ENCODE data around the gene RETREG1.
"Not testable (repeated sequence)": the region's sequence is repeated elsewhere in the genome, so short reads cannot be mapped to it uniquely, and the experiment has no call there.

Gene RETREG1

GRCh38 chr5:16548812-16549211, 68.0 kb downstream of the RETREG1 start:
- no peak overlapping the region for H3K4me3 ChIP-seq (ENCODE audit: low read depth, low read length)
- TF ChIP-seq, protein P1, sequence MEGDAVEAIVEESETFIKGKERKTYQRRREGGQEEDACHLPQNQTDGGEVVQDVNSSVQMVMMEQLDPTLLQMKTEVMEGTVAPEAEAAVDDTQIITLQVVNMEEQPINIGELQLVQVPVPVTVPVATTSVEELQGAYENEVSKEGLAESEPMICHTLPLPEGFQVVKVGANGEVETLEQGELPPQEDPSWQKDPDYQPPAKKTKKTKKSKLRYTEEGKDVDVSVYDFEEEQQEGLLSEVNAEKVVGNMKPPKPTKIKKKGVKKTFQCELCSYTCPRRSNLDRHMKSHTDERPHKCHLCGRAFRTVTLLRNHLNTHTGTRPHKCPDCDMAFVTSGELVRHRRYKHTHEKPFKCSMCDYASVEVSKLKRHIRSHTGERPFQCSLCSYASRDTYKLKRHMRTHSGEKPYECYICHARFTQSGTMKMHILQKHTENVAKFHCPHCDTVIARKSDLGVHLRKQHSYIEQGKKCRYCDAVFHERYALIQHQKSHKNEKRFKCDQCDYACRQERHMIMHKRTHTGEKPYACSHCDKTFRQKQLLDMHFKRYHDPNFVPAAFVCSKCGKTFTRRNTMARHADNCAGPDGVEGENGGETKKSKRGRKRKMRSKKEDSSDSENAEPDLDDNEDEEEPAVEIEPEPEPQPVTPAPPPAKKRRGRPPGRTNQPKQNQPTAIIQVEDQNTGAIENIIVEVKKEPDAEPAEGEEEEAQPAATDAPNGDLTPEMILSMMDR (IDR thresholded peaks at IDR 0.05; ENCODE audit: borderline replicate concordance, insufficient read depth, low read depth, low read length) = no peak

GRCh38 chr5:16548115-16548514, 68.7 kb downstream of the RETREG1 start:
- H3K4me3 ChIP-seq (ENCODE audit: low read depth, low read length) = no peak overlapping the region
- TF ChIP-seq, protein P1 (IDR thresholded peaks at IDR 0.05; ENCODE audit: borderline replicate concordance, insufficient read depth, low read depth, low read length) = no peak

- TF ChIP-seq, protein P1 (IDR thresholded peaks at IDR 0.05; ENCODE audit: borderline replicate concordance, insufficient read depth, low read depth, low read length) = no peak
These were observed 69.5 kb downstream of the RETREG1 start for GRCh38 chr5:16547200-16547842.

DNA sequence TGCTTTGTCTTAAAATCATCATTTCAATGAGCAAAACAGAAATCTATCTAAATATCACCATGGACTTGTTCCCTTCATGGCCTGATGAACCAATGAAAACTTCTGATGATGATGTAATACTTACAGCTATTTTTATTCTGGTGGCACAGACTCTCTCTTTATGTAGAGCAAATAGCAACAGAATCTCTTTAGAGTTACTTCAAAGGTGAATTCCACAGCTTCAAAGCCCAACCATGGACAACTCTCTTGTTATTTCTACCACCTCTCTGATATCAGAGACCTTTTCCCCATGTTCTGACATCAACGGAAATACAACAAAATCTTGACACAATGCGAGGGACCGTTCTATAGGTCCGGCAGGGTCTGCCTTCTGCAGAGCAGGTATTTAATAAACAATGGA, 70.1 kb downstream of the RETREG1 start:
- TF ChIP-seq, protein P1 (IDR thresholded peaks at IDR 0.05; ENCODE audit: borderline replicate concordance, insufficient read depth, low read depth, low read length) = no peak
- H3K4me3 ChIP-seq (ENCODE audit: low read depth, low read length) = no peak overlapping the region

More at GRCh38 chr5:16547200-16547842, 69.5 kb downstream of the RETREG1 start:
- H3K4me3 ChIP-seq (ENCODE audit: low read depth, low read length) = no peak overlapping the region

GRCh38 chr5:16544607-16545374, 72.0 kb downstream of the RETREG1 start:
- H3K4me3 ChIP-seq (ENCODE audit: low read depth, low read length) = no peak overlapping the region
- TF ChIP-seq, protein P1 (IDR thresholded peaks at IDR 0.05; ENCODE audit: borderline replicate concordance, insufficient read depth, low read depth, low read length) = no peak

DNA sequence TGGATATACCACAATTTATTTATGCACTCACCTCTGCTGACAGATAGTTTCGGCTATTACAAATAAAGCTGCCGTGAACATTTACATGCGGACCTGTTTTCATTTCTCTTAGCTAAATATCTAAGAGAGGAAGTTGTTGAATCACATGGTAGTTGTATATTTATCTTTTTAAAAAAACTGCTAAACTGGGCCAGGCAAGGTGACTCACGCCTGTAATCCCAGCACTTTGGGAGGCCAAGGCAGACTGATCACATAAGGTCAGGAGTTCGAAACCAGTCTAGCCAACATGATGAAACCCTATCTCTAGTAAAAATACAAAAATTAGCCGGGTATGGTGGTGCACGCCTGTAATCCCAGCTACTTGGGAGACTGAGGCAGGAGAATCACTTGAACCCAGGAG, 73.6 kb downstream of the RETREG1 start:
- not testable (repeated sequence) for H3K4me3 ChIP-seq (ENCODE audit: low read depth, low read length)

- TF ChIP-seq, protein P1 (IDR thresholded peaks at IDR 0.05; ENCODE audit: borderline replicate concordance, insufficient read depth, low read depth, low read length) = no peak
- no peak overlapping the region for H3K4me3 ChIP-seq (ENCODE audit: low read depth, low read length)
These were observed 74.6 kb downstream of the RETREG1 start for GRCh38 chr5:16542236-16542635.

DNA sequence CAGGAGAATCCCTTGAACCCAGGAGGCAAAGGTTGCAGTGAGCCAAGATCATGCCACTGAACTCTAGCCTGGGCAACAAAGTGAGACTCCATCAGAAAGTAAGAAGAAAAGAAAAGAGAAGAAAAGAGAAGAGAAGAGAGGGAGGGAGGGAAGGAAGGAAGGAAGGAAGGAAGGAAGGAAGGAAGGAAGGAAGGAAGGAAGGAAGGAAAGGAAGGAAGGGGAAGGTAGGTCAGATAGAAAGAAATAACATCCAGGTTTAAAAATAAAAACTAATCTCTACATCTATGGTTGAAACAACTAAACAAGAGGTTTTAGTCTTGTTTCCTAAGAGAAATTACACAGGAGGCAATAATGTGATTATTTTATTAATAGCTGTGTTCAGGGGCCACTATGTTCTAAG, 75.2 kb downstream of the RETREG1 start:
- not testable (repeated sequence) for H3K4me3 ChIP-seq (ENCODE audit: low read depth, low read length)
